GM19372 (cell line): Measurements from ENCODE around the gene NCDN.

ENCODE experiments used
- ATAC-seq: cut with Tn5 transposase; IDR thresholded peaks from one replicate; pipeline ENCODE4 v1.9.1; 2021; ENCODE audit warnings: mild to moderate bottlenecking, low read depth, moderate library complexity; ENCODE audit not compliant: unreplicated experiment

NCDN gene

GRCh38 chr1:35588197-35588910 lies 30.8 kb downstream of the NCDN start:
- ATAC-seq, result no peak

GRCh38 chr1:35589516-35590427 lies 32.2 kb downstream of the NCDN start:
- no peak for ATAC-seq

GRCh38 chr1:35590476-35591040 lies 33.0 kb downstream of the NCDN start:
- no peak for ATAC-seq

- no peak for ATAC-seq
Measured at GRCh38 chr1:35591211-35591610, 33.6 kb downstream of the NCDN start.

GRCh38 chr1:35592991-35593769 lies 35.6 kb downstream of the NCDN start:
- no peak for ATAC-seq

GRCh38 chr1:35594005-35594760 lies 36.6 kb downstream of the NCDN start:
- no peak for ATAC-seq

GRCh38 chr1:35595684-35596083 lies 38.1 kb downstream of the NCDN start:
- ATAC-seq, result no peak

- ATAC-seq, result no peak
Measured at GRCh38 chr1:35597870-35598269, 40.3 kb downstream of the NCDN start.

- no peak for ATAC-seq
Measured at GRCh38 chr1:35598895-35599294, 41.3 kb downstream of the NCDN start.

- ATAC-seq, result no peak
Measured at GRCh38 chr1:35599411-35599810, 41.8 kb downstream of the NCDN start.

GRCh38 chr1:35600593-35600992 lies 43.0 kb downstream of the NCDN start:
- ATAC-seq, result no peak

- no peak for ATAC-seq
Measured at GRCh38 chr1:35603468-35603867, 45.9 kb downstream of the NCDN start.

GRCh38 chr1:35603941-35604340 lies 46.3 kb downstream of the NCDN start:
- ATAC-seq, result no peak

- ATAC-seq, result no peak
Measured at GRCh38 chr1:35605071-35605866, 47.7 kb downstream of the NCDN start.

GRCh38 chr1:35605867-35606182 lies 48.2 kb downstream of the NCDN start:
- ATAC-seq, result no peak

- no peak for ATAC-seq
Measured at GRCh38 chr1:35611655-35612054, 54.1 kb downstream of the NCDN start.

GRCh38 chr1:35615440-35615839 lies 57.8 kb downstream of the NCDN start:
- ATAC-seq, result no peak
